Measurements from ENCODE around the gene ELMO2. TPM values are rescaled to one million over a fixed set of nuclear protein-coding genes. Genes with fewer than 3 reads are reported as not detected.

Gene ELMO2
- total RNA-seq, 2 experiments from 2014 or later, result 57.4 to 64.1 TPM

DNA sequence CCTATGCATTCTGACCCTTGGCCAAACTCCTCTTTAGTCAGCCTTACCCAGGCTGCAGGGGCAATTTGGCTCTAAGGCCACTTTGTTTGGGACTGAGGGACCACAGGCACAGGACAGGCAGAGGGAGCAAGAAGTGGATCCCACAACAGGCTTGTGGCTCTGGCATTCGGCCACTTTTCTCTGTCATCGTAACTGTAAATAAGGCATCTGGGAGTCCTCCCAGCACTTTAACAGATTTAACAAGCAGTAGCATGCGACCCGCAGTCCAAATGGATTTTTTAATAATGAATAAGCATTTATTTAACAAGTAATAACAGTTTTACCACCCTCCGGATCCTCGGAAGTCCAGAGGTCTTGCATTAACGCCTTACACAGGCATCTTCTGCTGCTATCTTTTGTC is 82.0 kb downstream of the ELMO2 start:
- ChIA-PET CTCF (interaction anchor here (0.6 to 1.3 kb wide), 2 partner anchors 17 to 224 kb away, joined by 3 to 5 read pairs; no protein-coding TSS in a partner anchor), POLR2A (no interaction called here)
- H3K27me3 Mint-ChIP-seq, result peaks cover 8% of the 10 kb centered on the region
- H3K36me3 Mint-ChIP-seq, result no peaks in the 10 kb centered on the region
- H3K27ac Mint-ChIP-seq, result no peak overlapping the region
- H3K4me3 Mint-ChIP-seq, result no peak overlapping the region
- intact Hi-C loops (cut with micrococcal nuclease), result no loop called here
- DNase-seq, result no peak
- no peaks in the 10 kb centered on the region for H3K9me3 Mint-ChIP-seq
- H3K4me1 Mint-ChIP-seq (ENCODE audit: low read depth), result no peaks in the 10 kb centered on the region

DNA sequence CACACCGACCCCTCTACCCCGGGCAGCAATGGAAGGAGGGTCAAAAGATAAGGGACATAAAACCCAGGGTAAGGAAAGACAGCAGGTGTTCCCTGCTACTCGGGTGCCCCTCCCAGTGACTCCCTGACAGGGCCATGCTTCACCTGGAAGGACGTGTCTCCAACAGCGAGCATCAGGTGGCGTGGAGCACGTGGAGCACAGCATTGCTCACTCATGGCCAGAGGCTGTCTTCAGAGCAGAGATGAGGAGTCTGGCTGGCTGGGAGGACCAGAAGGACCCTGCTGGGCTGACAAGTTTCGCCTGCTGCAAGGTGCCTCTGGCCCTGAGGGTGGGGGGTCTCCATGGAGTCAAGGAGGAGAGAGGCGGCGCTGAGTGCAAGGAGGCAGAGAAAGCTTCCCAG is 82.9 kb downstream of the ELMO2 start:
- H3K4me3 Mint-ChIP-seq, result no peak overlapping the region
- POLR2A ChIA-PET, result no interaction called here
- intact Hi-C loops (cut with micrococcal nuclease), result no loop called here
- H3K36me3 Mint-ChIP-seq, result no peaks in the 10 kb centered on the region
- peaks cover 10% of the 10 kb centered on the region for H3K27me3 Mint-ChIP-seq
- CTCF ChIA-PET, result interaction anchor here (1.5 kb wide), 1 partner anchor 17 kb away, joined by 4 read pairs; no protein-coding TSS in a partner anchor
- DNase-seq, result no peak
- no peaks in the 10 kb centered on the region for H3K9me3 Mint-ChIP-seq
- H3K27ac Mint-ChIP-seq, result no peak overlapping the region
- H3K4me1 Mint-ChIP-seq (ENCODE audit: low read depth), result no peaks in the 10 kb centered on the region

DNA sequence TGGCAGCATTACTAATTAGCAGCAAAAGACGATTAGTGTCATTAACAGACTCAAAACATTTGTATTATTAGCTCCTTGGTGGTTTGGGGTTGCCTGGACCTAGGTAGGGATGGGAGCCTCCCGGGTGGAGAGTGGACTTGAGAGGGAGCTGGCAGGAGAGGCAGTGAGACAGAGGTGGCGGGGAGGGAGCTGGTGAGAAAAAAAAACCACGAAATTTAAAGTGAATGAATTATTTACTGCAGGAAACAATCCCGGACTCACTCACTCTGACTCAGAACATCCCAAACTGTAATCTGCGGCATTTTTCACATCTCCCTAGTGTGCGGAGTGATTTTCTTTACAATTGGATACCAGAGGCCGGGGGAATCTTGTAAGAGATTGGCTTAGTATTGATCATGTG is 83.8 kb downstream of the ELMO2 start:
- Mint-ChIP-seq H3K4me1 (ENCODE audit: low read depth) (no peaks in the 10 kb centered on the region), H3K27me3 (peaks cover 13% of the 10 kb centered on the region), H3K36me3 (no peaks in the 10 kb centered on the region), H3K27ac (no peak overlapping the region), H3K4me3 (no peak overlapping the region), H3K9me3 (no peaks in the 10 kb centered on the region)
- ChIA-PET CTCF (interaction anchor here (1.5 kb wide), 1 partner anchor 16 kb away, joined by 4 read pairs; no protein-coding TSS in a partner anchor), POLR2A (no interaction called here)
- DNase-seq, result no peak
- intact Hi-C loops (cut with micrococcal nuclease), result no loop called here

DNA sequence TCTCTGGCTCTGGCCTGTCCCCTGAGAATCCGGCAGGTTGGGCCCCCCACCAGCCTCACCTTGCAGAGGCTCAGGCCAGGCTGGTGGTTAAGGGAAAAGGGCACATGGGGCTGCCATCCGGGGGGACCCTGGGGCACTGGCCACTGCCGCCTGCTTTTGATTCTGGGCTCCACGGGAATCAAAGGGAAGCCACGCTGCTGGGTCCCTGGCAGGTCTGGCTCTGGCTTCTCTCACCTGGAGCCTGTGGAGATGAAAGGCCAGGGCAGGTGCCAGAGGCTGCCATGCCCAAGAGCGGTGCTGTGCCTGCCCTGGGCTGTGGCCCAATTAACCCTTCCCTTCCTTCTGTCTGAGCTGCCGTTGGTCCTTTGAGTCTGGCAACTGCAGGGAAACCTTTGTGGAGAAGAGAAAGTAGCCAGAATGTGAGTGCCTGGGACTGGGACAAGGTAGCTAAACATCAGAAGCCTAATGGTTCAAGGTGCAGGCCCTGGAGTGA is 88.7 kb downstream of the ELMO2 start:
- ChIA-PET POLR2A (no interaction called here), CTCF (no interaction called here)
- H3K4me3 Mint-ChIP-seq, result no peak overlapping the region
- DNase-seq, result no peak
- H3K27me3 Mint-ChIP-seq, result peaks cover 50% of the 10 kb centered on the region
- no peaks in the 10 kb centered on the region for H3K9me3 Mint-ChIP-seq
- no peaks in the 10 kb centered on the region for H3K4me1 Mint-ChIP-seq (ENCODE audit: low read depth)
- no peak overlapping the region for H3K27ac Mint-ChIP-seq
- intact Hi-C loops (cut with micrococcal nuclease), result no loop called here
- H3K36me3 Mint-ChIP-seq, result no peaks in the 10 kb centered on the region

DNA sequence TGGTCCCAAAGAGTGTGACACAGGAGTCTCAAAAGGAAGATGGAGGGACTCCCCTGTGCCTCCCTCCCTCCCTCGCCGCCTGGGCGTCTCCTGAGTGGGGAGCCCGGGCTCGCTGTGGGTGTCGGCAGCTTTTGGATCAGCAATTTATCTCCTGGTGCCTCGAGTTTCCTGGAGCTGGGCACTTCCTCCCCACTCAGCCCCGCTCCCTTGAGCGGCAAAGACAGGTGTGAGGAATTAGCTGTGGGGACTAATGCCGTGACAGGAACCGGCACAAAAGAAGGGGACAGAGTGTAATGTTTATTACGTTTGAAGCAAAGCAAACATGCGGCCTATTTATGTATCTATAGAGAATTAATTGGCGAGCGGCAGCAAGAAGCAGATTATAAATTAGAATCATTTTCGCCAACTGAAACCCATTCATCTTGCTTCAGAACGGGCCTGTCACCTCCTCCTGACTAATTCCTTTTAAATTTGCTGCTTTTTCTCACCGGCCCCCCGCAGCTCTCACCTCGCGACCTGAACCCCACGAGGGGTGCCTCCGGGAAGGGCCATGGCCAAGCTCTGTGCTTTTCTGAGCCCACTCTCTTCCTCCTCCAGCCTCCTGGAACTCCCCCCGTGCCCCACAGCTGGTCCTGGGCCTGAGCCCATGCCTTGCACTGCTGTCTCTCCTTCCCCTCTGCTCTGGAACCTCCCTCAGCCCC is 89.3 kb downstream of the ELMO2 start:
- H3K4me3 Mint-ChIP-seq, result no peak overlapping the region
- H3K4me1 Mint-ChIP-seq (ENCODE audit: low read depth), result no peaks in the 10 kb centered on the region
- POLR2A ChIA-PET, result no interaction called here
- peaks cover 51% of the 10 kb centered on the region for H3K27me3 Mint-ChIP-seq
- no peak for DNase-seq
- H3K27ac Mint-ChIP-seq, result no peak overlapping the region
- no peaks in the 10 kb centered on the region for H3K9me3 Mint-ChIP-seq
- intact Hi-C loops (cut with micrococcal nuclease), result no loop called here
- CTCF ChIA-PET, result interaction anchor here (1.9 to 2.0 kb wide), 2 partner anchors 10 to 11 kb away, joined by 5 read pairs; no protein-coding TSS in a partner anchor
- no peaks in the 10 kb centered on the region for H3K36me3 Mint-ChIP-seq

Other genes with a start within 250 kb of the ELMO2 start
- gene CDH22, start 98.1 kb downstream of the ELMO2 start, total RNA-seq, result not detected
- 1 to 10 TPM; 1.1 to 2.2 TPM for gene ZNF334, start 106.9 kb upstream of the ELMO2 start, total RNA-seq
- gene OCSTAMP, start 144.0 kb upstream of the ELMO2 start, total RNA-seq, result under 1 TPM; 0.64 to 0.73 TPM
- under 1 TPM in 1 of 2 experiments, not detected in 1; 0.10 TPM for gene SLC13A3, start 244.8 kb upstream of the ELMO2 start, total RNA-seq